HG03066 (cell line): ENCODE results near the gene SCN2A.

Experiments used
- ATAC-seq: cut with Tn5 transposase; IDR thresholded peaks from one replicate; pipeline ENCODE4 v1.9.1; 2021; ENCODE audit warnings: low read depth; ENCODE audit not compliant: unreplicated experiment

SCN2A gene

DNA sequence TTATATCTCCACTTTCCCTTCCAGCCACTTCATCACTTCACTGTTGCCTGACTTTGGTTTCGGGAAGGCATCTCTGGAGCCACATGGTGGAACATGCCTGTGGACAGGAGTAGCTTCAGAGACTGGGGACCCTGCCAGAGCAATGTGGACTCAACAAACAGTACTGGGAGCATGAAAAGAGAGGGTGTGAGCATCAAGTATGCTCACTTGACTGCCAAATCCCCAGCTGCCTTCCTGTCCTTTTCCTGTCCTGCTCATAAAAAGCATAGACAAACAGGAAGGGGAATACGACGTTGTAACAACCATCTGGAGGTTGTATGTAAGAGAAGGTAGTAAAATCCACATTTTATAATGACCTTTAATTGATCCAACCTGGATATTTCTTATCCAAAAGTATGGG lies 169.0 kb downstream of the SCN2A start:
- no peak for ATAC-seq

DNA sequence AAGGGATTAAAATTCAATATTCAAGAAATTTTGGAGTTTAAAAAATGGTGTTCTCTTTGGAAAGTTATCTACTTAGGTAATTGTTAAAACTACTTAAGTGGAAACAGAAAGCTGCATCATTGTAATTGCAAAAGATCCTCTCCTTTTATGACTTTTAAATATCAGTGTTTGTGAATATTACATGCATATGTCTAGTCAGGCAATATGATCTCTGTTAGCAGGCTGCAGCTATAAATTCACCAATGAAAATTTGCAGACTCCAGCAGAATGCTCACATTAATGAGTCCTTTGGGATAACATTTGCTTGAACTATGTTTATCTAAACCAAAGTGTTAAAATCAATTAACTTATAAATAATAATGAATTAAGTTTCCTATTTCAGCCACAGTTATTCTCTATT lies 171.1 kb downstream of the SCN2A start:
- no peak for ATAC-seq

DNA sequence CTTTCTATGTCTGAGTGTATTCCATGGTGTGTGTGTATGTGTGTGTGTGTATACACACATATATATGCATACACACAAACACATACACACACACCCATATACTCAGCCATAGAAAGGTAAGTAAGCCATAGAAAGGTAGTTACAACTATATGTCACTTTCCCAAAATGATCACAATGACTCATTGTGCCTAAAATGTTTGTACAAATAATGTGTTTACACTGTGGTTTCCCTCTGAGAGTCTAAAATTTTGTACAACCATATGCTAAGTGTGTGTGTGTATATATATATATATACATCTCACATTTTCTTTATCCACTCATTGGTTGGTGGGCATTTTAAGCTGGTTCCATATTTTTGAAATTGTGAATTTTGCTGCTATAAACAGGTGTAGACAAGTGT lies 175.0 kb downstream of the SCN2A start:
- no peak for ATAC-seq

DNA sequence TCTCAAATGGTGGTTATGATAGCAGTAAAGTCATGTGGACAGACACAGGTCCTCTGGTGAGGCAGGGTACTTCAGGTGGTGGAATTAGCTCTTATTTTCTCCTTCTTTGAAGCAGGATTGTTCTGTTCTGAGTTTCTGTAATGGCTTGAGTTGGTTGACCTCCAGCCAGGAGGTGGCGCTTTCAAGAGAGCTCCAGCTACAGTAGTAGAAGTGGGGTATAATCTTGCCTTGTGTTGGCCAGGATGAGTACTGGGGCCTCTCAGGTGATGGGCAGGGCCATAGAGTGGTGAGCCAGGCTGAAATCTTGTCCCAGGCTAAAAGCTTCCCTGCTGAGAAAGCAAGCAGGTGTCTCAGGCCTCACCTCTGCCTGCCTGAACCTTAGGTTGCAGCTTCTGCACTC lies 177.8 kb downstream of the SCN2A start:
- ATAC-seq = no peak

DNA sequence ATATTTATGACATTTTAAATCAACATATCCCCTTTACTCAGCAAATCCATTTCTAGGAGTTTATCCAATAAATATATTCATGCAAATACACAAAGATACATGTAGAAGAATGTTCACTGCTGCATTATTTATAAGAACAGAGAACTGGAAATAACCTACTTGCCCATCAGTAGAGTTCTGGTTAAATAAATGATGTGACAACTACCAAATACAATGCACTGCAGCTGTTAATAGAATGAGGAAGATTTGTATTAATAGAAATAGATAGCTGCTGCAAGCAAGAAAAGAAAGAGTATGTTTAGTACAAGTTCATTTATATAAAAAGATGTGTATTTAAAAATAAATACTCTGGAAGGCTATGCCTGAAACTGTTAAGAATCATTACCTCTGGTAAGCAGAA lies 181.0 kb downstream of the SCN2A start:
- ATAC-seq = no peak

DNA sequence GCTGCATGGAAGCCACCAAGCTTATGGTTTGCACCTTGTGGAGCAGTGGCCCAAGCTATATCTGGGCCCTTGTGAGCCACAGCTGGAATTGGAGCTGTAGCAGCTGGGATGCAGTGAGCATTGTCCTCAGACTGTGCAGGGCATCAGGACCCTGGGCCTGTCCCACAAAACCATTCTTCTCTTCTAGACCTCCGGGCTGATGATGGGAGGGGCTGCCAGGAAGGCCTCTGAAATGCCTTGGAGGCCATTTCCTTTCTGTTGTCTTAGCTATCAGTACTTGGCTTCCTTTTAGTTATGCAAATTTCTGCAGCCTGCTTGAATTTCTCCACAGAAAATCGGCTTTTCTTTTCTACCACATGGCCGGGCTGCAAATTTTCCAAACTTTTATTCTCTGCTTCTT lies 183.9 kb downstream of the SCN2A start:
- ATAC-seq = no peak

DNA sequence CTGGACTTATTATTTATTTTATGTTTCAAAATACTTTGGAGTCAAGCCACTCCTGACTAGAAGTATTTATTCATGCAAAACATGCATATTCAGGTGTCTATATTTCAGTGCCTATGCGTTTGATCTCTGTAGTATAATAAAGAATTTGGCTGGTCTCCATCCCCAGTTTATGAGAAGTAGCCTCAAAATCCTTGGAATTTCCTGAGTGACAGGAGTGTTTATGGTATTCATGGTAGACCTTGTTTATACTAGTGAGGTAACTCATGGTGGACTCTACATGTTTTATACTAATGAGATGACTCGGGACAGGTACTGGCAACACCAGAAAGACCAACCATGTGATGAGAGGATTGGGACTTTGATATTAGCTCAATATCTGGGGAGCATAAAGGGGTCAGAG lies 186.3 kb downstream of the SCN2A start:
- no peak for ATAC-seq

DNA sequence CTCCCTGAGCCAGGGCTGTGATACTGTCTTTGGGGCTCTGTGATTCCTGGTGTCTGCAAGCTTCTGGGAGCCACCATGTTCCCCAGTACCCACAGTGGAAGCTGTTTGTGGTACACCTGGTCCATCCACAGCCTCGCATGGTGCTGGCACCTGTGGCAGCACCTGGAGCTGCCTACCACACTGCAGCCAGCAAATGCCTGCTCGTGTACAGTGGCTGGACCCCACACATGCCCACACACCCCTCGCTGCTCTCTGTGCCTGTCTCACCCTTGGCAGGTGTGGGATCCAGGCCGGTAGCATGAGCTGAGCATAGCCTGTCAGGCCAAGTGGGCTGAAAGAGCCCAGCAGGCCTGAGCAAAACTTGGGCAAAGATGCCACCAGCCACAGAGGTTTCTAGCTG lies 188.5 kb downstream of the SCN2A start:
- no peak for ATAC-seq

DNA sequence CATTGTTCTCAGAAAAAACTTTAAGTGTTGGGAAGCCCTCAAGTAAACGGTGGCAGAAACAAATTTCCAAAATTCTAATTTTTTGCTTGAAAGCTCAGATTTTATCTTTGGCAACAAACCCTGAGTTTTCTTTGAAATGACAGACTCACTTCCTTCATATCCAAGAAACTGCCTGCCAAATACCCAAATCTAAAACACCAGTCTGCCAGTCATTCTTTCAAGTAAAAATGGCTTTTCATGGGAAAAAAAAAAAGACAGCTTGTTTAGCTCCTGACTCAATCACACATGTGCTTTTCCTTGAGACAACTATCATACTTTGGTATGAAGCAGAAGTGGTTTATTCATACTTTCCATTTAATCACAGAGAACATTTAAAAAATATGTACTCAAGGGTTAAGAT lies 189.7 kb downstream of the SCN2A start:
- no peak for ATAC-seq

DNA sequence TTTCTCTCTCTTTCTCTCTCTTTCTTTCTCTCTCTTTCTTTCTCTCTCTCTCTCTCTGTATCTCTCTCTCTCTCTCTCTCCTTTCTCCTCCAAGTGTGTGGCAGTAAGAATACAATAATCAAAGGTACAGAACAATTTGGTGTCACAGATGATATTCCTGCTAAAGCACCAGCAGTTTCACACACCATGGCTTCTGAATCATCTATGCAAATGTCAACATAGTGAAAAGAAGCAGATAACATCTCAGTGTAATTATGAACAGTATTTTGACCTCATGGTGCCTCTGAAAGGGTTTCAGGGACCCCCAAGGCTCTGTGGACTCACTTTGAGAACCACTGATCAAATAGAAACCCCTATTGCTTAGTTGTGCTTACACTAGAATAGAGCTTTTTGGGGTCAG lies 191.8 kb downstream of the SCN2A start:
- ATAC-seq = no peak

DNA sequence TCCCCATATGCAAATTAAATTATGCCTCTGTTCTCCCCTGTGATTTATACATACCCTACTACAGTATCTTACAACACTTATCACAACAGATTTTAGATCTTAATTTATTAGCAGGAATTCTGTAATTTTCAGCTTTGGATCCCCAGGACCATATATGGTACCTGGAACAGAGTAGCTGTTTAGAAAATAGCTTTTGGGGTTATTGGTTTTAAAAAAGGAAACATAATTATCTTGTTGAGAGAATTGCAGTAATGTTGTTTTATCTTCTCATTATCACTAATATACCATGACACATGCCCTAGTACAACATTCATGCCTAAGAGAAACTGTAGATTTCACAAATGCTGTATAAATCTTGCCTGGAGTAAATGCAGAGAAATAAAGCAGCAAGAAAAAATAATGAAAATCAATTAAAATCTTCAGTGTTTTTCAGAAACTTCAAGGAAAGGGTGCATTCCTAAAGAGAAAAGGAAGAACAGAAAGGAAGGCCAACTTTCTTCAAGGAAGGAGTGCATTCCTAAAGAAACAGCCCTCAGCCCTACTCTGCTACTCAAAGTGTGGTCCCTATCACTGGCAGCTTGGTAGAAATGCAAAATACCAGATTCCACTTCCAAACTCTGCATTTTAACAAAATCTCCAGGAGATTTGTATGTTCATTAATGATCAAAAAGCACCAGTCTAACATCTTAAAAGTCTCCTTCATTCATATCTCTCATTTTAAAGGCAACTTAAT lies 193.2 kb downstream of the SCN2A start:
- no peak for ATAC-seq

DNA sequence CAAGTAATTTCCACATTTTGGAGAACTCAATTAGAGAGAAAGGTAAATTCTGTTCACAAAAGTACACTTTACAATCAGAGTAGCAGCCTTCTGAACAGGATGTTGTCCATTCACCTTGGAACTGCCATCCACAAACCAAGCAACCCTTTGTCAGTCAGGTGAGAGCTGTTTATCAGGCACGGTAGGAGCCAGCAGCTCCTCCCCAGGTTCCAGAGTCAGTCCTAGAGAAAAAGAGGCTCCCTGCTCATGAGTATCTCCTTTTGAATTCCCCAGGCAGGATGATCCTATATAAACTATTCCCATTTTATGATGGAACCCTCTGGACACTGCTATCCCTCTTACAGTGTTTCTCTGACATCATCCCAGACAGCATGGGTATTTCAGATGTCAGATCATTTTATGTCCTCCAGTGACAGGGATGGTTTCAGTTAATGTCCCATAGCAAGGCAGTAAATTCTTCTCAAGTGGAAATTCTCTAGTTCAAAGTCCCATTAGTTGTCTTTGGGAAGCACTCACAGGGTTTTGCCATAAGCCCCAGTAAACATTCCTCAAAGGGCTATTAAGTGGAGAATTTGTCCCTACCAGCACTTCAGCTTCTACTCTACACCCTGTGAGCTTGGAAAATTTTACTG lies 195.8 kb downstream of the SCN2A start:
- no peak for ATAC-seq

DNA sequence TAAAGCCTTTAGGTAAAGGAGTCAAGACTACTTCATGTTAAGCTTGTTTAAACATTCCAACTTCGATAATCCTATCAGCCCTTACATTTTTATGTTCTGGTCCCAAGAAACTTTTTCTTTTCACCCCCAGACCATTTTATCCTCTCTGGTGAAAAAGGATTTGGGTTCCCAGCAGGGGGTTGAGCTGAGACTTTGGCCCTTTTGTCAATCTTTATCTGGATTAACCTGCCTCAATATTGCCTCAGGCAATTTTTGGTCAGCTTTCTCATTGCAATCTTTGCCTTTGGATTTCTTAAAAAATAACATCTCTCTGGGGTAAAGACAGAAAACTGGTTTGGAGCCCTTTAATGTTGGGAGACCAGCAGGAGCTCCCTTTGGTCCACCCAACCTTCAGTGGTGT lies 196.4 kb downstream of the SCN2A start:
- ATAC-seq = no peak

DNA sequence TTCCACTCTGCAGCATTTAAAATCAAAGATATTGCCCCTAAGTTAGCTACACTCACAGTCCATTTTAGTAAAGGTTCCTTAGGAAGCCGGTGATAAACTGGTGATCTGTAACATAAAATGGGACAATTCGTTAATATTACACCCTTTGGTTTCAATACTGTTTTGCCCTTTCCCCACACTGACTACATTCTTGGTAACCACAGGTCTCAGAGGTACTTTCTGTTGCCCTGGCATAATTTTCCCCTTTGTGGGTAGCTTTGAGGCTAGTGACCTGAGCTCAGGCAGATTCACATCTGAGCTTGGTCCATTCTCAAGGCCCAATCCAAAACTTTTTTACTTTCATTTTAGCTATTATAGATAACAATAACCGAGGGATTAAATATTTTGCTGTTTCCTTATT lies 197.3 kb downstream of the SCN2A start:
- ATAC-seq = no peak

DNA sequence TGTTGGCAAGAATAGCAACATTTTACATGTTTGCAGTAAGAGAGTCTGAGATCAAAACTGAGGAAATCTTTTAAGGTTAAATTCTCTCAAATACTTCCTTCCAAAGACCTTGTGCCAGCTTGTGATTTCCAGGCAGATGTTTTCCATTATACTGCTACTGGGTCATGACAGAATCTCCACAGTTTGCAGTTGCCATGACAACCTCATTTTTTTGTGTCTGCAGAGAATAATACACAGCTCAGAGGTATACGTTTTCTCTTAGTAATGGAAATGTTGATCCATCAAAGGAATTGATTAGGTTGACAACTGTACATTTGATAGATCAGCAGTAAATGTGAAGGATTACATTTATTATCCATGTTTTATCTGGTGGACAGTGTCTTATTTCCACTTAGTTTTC lies 201.2 kb downstream of the SCN2A start:
- ATAC-seq = no peak
